ENCODE measurements around the gene IFNG. TPM values are rescaled to one million over a fixed set of nuclear protein-coding genes. Genes with fewer than 3 reads are reported as not detected.
A peak's percentile ranks its signal among the peaks of the same experiment; 100 is the strongest.

Gene IFNG
- total and polyA plus RNA-seq, 4 experiments from 2014 or later, result 0.55 to 3.0 (median 1.8) TPM

DNA sequence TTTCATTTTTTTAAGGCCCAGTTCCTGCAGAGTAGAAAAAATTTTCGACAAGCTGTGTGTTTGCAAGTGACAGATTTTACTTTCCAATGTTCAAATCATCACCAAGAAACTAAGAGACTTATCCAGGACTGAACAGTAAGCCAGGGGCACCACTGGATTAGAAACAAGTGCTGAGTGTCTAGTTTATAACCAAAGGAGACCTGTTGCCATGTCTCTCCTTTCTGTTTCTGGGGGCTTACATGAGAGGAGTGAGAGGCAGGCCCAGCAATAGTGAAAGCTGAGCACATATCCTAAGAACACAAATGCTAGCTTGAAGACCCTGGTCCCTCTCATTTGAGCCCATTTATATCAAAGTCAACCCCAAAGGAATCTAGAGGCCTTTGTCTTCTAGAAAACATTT, 2.9 kb downstream of the IFNG start:
- H3K4me1 ChIP-seq (ENCODE audit: insufficient read depth, low read length), result peaks cover 42% of the 10 kb centered on the region
- ChIA-PET POLR2A (ENCODE audit: partially characterized antibody) (interaction anchor here (1.1 to 3.4 kb wide), 2 partner anchors 18 to 43 kb away, joined by 3 to 13 read pairs; no protein-coding TSS in a partner anchor), CTCF (ENCODE audit: partially characterized antibody) (interaction anchor here (0.8 to 5.1 kb wide), 13 partner anchors 9 to 801 kb away, joined by 3 to 104 read pairs (median 19); no protein-coding TSS in a partner anchor)
- peak overlapping the region in 3 of 7 donors; percentile 18 to 53 (median 20) for H3K27ac Mint-ChIP-seq
- no peak for DNase-seq
- intact Hi-C loops (cut with micrococcal nuclease), result no loop called here
- H3K9me3 Mint-ChIP-seq, result no peaks in the 10 kb centered on the region
- H3K36me3 ChIP-seq (ENCODE audit: insufficient read depth, low read length), result no peaks in the 10 kb centered on the region
- H3K27me3 ChIP-seq (ENCODE audit: insufficient read depth, low read length), result no peaks in the 10 kb centered on the region
- H3K4me1 Mint-ChIP-seq, result peaks cover 14 to 37% (median 27%) of the 10 kb centered on the region in 4 donors
- H3K27me3 Mint-ChIP-seq, result no peaks in the 10 kb centered on the region
- no peaks in the 10 kb centered on the region for H3K9me3 ChIP-seq (ENCODE audit: control insufficient read depth in 1 of 2, low read length in 2 of 2)
- H3K4me3 Mint-ChIP-seq, result peak overlapping the region in 2 of 8 donors; percentile 9 to 32
- no peak overlapping the region for H3K27ac ChIP-seq (ENCODE audit: low read depth, low read length)
- H3K36me3 Mint-ChIP-seq, result peaks cover 2 to 11% of the 10 kb centered on the region in 2 donors
- H3K4me3 ChIP-seq (ENCODE audit: low read length in 2 of 2), result no peak overlapping the region

DNA sequence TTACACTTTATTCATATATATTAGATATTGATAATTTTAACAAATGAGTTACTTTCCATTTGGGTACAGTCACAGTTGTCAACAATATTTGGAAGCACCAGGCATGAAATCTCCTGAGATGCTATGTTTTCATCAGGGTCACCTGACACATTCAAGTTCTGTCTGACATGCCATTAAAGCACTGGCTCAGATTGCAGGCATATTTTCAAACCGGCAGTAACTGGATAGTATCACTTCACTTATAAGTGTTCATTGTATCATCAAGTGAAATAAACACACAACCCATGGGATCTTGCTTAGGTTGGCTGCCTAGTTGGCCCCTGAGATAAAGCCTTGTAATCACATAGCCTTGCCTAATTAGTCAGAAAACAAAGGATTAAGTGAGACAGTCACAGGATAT, 4.8 kb downstream of the IFNG start:
- H3K27ac ChIP-seq (ENCODE audit: low read depth, low read length), result no peak overlapping the region
- no peak overlapping the region for H3K4me3 Mint-ChIP-seq
- H3K27me3 Mint-ChIP-seq, result no peaks in the 10 kb centered on the region
- H3K4me1 Mint-ChIP-seq, result peaks cover 12 to 33% (median 23%) of the 10 kb centered on the region in 4 donors
- H3K9me3 Mint-ChIP-seq, result no peaks in the 10 kb centered on the region
- peaks cover 2 to 11% of the 10 kb centered on the region in 2 donors for H3K36me3 Mint-ChIP-seq
- intact Hi-C loops (cut with micrococcal nuclease), result no loop called here
- ChIA-PET POLR2A (ENCODE audit: partially characterized antibody) (no interaction called here), CTCF (ENCODE audit: partially characterized antibody) (interaction anchor here (0.9 to 5.1 kb wide), 2 partner anchors 68 to 112 kb away, joined by 3 to 61 read pairs; no protein-coding TSS in a partner anchor)
- DNase-seq, result no peak
- no peaks in the 10 kb centered on the region for H3K9me3 ChIP-seq (ENCODE audit: control insufficient read depth in 1 of 2, low read length in 2 of 2)
- no peak overlapping the region for H3K4me3 ChIP-seq (ENCODE audit: low read length in 2 of 2)
- H3K36me3 ChIP-seq (ENCODE audit: insufficient read depth, low read length), result no peaks in the 10 kb centered on the region
- H3K27me3 ChIP-seq (ENCODE audit: insufficient read depth, low read length), result no peaks in the 10 kb centered on the region
- H3K4me1 ChIP-seq (ENCODE audit: insufficient read depth, low read length), result peaks cover 39% of the 10 kb centered on the region
- H3K27ac Mint-ChIP-seq, result no peak overlapping the region

DNA sequence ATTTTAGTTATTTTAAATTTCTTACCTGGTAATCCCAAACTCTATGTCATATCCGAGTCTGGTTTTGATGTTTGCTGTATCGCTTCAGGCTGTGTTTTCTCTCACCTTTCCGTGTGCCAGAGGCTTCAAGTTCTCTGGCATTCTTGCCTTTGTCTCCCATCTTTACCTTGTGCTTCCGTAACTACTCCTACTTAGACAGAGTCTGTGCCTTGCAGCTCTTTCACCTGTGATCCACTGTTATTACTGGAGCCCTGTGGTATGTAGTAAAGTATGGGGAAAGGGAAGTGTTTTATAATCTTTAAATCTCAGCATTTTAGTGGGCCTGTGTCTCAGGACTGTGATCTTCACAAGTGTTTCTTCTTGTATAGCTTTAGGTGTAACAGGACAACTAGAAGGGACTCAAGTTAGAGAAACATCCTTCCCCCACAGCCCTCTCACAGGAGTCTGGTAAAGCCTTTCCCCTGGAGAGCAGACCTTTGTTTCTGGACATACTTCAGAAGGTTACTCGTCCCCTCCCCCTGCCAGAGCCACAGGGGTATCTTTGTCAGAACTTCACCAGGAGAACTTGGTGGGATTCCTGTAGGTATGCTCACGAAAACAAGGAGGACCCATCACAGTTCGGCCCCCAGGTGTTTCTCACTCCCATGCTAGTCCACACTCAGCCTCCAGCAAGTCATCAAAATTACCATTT, 11.1 kb downstream of the IFNG start:
- DNase-seq, result no peak
- no peaks in the 10 kb centered on the region for H3K27me3 ChIP-seq (ENCODE audit: insufficient read depth, low read length)
- H3K27ac Mint-ChIP-seq, result no peak overlapping the region
- H3K27ac ChIP-seq (ENCODE audit: low read depth, low read length), result no peak overlapping the region
- H3K36me3 Mint-ChIP-seq, result peaks cover 2 to 4% of the 10 kb centered on the region in 2 donors
- H3K9me3 Mint-ChIP-seq, result no peaks in the 10 kb centered on the region
- ChIA-PET CTCF (ENCODE audit: partially characterized antibody) (interaction anchor here (0.7 to 1.6 kb wide), 3 partner anchors 11 to 75 kb away, joined by 4 to 5 read pairs (median 4); partner anchors contain the start of gene IFNG), POLR2A (ENCODE audit: partially characterized antibody) (no interaction called here)
- H3K4me3 ChIP-seq (ENCODE audit: low read length in 2 of 2), result no peak overlapping the region
- no peaks in the 10 kb centered on the region for H3K36me3 ChIP-seq (ENCODE audit: insufficient read depth, low read length)
- intact Hi-C loops (cut with micrococcal nuclease), result no loop called here
- no peaks in the 10 kb centered on the region for H3K4me1 ChIP-seq (ENCODE audit: insufficient read depth, low read length)
- no peak overlapping the region for H3K4me3 Mint-ChIP-seq
- H3K4me1 Mint-ChIP-seq, result no peaks in the 10 kb centered on the region
- no peaks in the 10 kb centered on the region for H3K27me3 Mint-ChIP-seq
- H3K9me3 ChIP-seq (ENCODE audit: control insufficient read depth in 1 of 2, low read length in 2 of 2), result no peaks in the 10 kb centered on the region

DNA sequence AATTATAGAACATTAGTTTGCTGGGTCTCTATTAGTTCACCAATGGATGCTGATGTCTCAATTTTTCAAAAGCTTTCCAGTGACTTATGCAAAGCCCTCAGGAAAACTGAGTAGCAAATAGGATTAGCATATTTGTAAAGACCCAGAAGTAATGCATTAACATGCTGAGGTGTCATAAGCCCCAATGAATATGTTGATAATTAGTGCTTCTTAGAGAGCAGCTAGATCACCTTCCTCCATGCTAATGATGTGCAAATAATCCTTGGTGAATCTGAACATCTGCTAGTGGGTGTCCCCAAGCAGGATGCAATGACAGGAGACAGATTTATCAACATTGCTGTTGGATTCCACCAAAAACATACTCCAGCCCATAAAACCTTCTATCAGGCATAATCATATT, 19.0 kb downstream of the IFNG start:
- POLR2A ChIA-PET (ENCODE audit: partially characterized antibody), result no interaction called here
- Mint-ChIP-seq H3K4me1 (peaks cover 25 to 40% (median 33%) of the 10 kb centered on the region in 4 donors), H3K9me3 (no peaks in the 10 kb centered on the region), H3K27ac (no peak overlapping the region), H3K27me3 (no peaks in the 10 kb centered on the region), H3K4me3 (no peak overlapping the region), H3K36me3 (peaks cover 0 to 7% of the 10 kb centered on the region in 2 donors)
- H3K4me3 ChIP-seq (ENCODE audit: low read length in 2 of 2), result no peak overlapping the region
- CTCF ChIA-PET (ENCODE audit: partially characterized antibody), result interaction anchor here (0.6 to 1.9 kb wide), 2 partner anchors 18 to 784 kb away, joined by 3 to 5 read pairs; no protein-coding TSS in a partner anchor
- H3K9me3 ChIP-seq (ENCODE audit: control insufficient read depth in 1 of 2, low read length in 2 of 2), result no peaks in the 10 kb centered on the region
- H3K27me3 ChIP-seq (ENCODE audit: insufficient read depth, low read length), result no peaks in the 10 kb centered on the region
- H3K4me1 ChIP-seq (ENCODE audit: insufficient read depth, low read length), result peaks cover 23% of the 10 kb centered on the region
- H3K36me3 ChIP-seq (ENCODE audit: insufficient read depth, low read length), result no peaks in the 10 kb centered on the region
- DNase-seq, result no peak
- H3K27ac ChIP-seq (ENCODE audit: low read depth, low read length), result no peak overlapping the region
- intact Hi-C loops (cut with micrococcal nuclease), result no loop called here

DNA sequence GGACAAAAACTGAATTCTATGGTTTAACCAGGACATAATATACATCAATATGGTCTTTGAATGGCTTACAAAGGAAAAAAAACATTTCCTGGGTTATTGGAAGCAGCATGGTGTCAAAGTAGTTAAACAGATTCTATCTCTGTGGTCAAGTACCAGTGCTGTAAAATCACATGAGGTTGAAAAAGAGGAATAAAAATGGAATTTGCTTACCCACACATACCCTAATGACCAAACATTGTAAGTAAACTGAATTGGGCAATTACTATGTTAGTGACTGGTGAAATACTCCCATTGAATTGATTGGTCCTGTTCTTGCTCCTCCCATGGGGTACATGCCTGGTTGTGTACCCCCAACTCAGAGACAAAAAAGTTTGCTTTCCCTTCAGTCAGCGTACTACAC, 19.6 kb downstream of the IFNG start:
- Mint-ChIP-seq H3K27ac (no peak overlapping the region), H3K27me3 (no peaks in the 10 kb centered on the region), H3K36me3 (peaks cover 0 to 7% of the 10 kb centered on the region in 2 donors), H3K9me3 (no peaks in the 10 kb centered on the region), H3K4me3 (no peak overlapping the region), H3K4me1 (peaks cover 25 to 42% (median 35%) of the 10 kb centered on the region in 4 donors)
- no peaks in the 10 kb centered on the region for H3K27me3 ChIP-seq (ENCODE audit: insufficient read depth, low read length)
- DNase-seq, result no peak
- POLR2A ChIA-PET (ENCODE audit: partially characterized antibody), result no interaction called here
- intact Hi-C loops (cut with micrococcal nuclease), result no loop called here
- H3K9me3 ChIP-seq (ENCODE audit: control insufficient read depth in 1 of 2, low read length in 2 of 2), result no peaks in the 10 kb centered on the region
- H3K27ac ChIP-seq (ENCODE audit: low read depth, low read length), result no peak overlapping the region
- no peak overlapping the region for H3K4me3 ChIP-seq (ENCODE audit: low read length in 2 of 2)
- peaks cover 23% of the 10 kb centered on the region for H3K4me1 ChIP-seq (ENCODE audit: insufficient read depth, low read length)
- no peaks in the 10 kb centered on the region for H3K36me3 ChIP-seq (ENCODE audit: insufficient read depth, low read length)
- CTCF ChIA-PET (ENCODE audit: partially characterized antibody), result interaction anchor here (1.9 kb wide), 1 partner anchor 18 kb away, joined by 5 read pairs; no protein-coding TSS in a partner anchor

DNA sequence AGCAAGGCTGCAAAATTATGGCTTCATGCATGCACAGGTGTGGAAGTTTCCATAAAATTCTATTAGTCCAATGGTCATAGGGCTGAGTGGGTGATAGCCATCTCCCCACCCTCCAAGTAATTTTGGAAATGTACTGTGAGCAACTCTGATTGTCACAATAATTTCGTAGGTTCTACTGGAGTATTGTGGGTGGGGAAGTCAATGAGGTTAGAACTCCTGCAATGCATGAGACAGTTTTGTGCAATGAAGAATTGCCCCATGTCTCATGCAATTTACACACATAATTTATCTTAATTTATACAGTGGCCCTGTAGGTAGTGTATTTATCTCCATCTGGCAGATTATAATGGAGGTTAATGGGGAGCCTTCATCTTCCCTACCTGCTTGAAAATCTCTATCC, 20.5 kb downstream of the IFNG start:
- Mint-ChIP-seq H3K27me3 (no peaks in the 10 kb centered on the region), H3K36me3 (peaks cover 0 to 7% of the 10 kb centered on the region in 2 donors), H3K4me1 (peaks cover 25 to 42% (median 35%) of the 10 kb centered on the region in 4 donors), H3K9me3 (no peaks in the 10 kb centered on the region), H3K4me3 (peak overlapping the region in 1 of 8 donors; percentile 22), H3K27ac (no peak overlapping the region)
- CTCF ChIA-PET (ENCODE audit: partially characterized antibody), result interaction anchor here (1.0 kb wide), 1 partner anchor 783 kb away, joined by 3 read pairs; no protein-coding TSS in a partner anchor
- Histone ChIP-seq H3K27ac (ENCODE audit: low read depth, low read length) (no peak overlapping the region), H3K27me3 (ENCODE audit: insufficient read depth, low read length) (no peaks in the 10 kb centered on the region), H3K4me1 (ENCODE audit: insufficient read depth, low read length) (peaks cover 23% of the 10 kb centered on the region), H3K4me3 (ENCODE audit: low read length in 2 of 2) (no peak overlapping the region), H3K9me3 (ENCODE audit: control insufficient read depth in 1 of 2, low read length in 2 of 2) (no peaks in the 10 kb centered on the region), H3K36me3 (ENCODE audit: insufficient read depth, low read length) (no peaks in the 10 kb centered on the region)
- DNase-seq, result no peak
- intact Hi-C loops (cut with micrococcal nuclease), result no loop called here
- POLR2A ChIA-PET (ENCODE audit: partially characterized antibody), result no interaction called here

DNA sequence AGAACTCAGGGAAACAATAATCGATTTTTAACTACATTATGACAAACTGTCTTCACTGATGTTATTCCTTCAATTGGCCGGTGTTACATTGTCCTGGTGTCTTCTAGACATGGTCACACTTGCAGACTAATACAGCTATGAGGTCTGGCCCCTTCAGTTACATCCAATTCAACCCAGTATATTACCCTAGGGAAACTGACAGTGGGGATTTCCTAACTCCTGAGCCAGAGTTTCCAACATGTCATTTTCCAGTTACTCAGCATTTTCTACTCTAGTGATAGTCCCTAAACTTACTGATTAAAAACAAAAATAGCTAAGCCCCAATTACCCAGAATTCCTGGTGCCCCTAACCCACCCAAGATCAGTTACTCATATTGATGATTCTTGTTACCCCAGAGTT, 21.1 kb downstream of the IFNG start:
- Histone ChIP-seq H3K27me3 (ENCODE audit: insufficient read depth, low read length) (no peaks in the 10 kb centered on the region), H3K27ac (ENCODE audit: low read depth, low read length) (no peak overlapping the region), H3K4me1 (ENCODE audit: insufficient read depth, low read length) (peaks cover 23% of the 10 kb centered on the region), H3K4me3 (ENCODE audit: low read length in 2 of 2) (no peak overlapping the region), H3K9me3 (ENCODE audit: control insufficient read depth in 1 of 2, low read length in 2 of 2) (no peaks in the 10 kb centered on the region), H3K36me3 (ENCODE audit: insufficient read depth, low read length) (no peaks in the 10 kb centered on the region)
- CTCF ChIA-PET (ENCODE audit: partially characterized antibody), result interaction anchor here (1.0 kb wide), 1 partner anchor 783 kb away, joined by 3 read pairs; no protein-coding TSS in a partner anchor
- Mint-ChIP-seq H3K27ac (peak overlapping the region in 1 of 7 donors; percentile 70), H3K4me1 (peaks cover 25 to 42% (median 35%) of the 10 kb centered on the region in 4 donors), H3K9me3 (peaks cover 0 to 3% (median 0%) of the 10 kb centered on the region in 8 donors), H3K27me3 (no peaks in the 10 kb centered on the region), H3K36me3 (peaks cover 0 to 10% of the 10 kb centered on the region in 2 donors), H3K4me3 (peak overlapping the region in 1 of 8 donors; percentile 29)
- POLR2A ChIA-PET (ENCODE audit: partially characterized antibody), result interaction anchor here (0.6 kb wide), 1 partner anchor 18 kb away, joined by 3 read pairs; no protein-coding TSS in a partner anchor
- DNase-seq, result no peak
- intact Hi-C loops (cut with micrococcal nuclease), result no loop called here

All from CD4-positive, alpha-beta memory T cell (primary cell).